Cardiac fibroblast (primary cell): ENCODE data around the gene BYSL.
A peak's percentile ranks its signal among the peaks of the same experiment; 100 is the strongest.

ENCODE experiments used
- DNase-seq, 2 donors: peaks; one replicate each; pipeline versions ENCODE4 v3.0.0 to v3.0.0-alpha.2; 2010; ENCODE audit warnings: low read depth in 2 of 2
- H3K4me3 ChIP-seq, 2 donors: replicated peaks in 1 of 2; 1 replicate in 1 of 2; 2 replicates in 1 of 2; pipeline ENCODE4 v1.5.1; 2011; ENCODE audit warnings: low read depth in 2 of 2, low read length in 2 of 2, mild to moderate bottlenecking in 2 of 2, moderate library complexity in 1 of 2
- CTCF ChIP-seq: IDR thresholded peaks from one replicate; pipeline ENCODE4 v1.5.1; 2011; ENCODE audit warnings: low read depth, mild to moderate bottlenecking, low read length, inconsistent platforms

BYSL gene

GRCh38 chr6:41914343-41914742, 7.0 kb upstream of the BYSL start:
- TF ChIP-seq CTCF = no peak
- no peak for DNase-seq
- H3K4me3 ChIP-seq = no peak overlapping the region

GRCh38 chr6:41914869-41915530, 6.3 kb upstream of the BYSL start:
- TF ChIP-seq CTCF = no peak
- H3K4me3 ChIP-seq = no peak overlapping the region
- no peak for DNase-seq

- no peak overlapping the region for H3K4me3 ChIP-seq
- no peak for TF ChIP-seq CTCF
- DNase-seq = peak; percentile 90 to 98
These were observed 3.8 kb upstream of the BYSL start for GRCh38 chr6:41917528-41917927.

GRCh38 chr6:41921712-41921998, 356 bp downstream of the BYSL start:
- no peak for DNase-seq
- H3K4me3 ChIP-seq = peak overlapping the region; percentile 93 to 94
- no peak for TF ChIP-seq CTCF

GRCh38 chr6:41922154-41922553, 855 bp downstream of the BYSL start:
- TF ChIP-seq CTCF = no peak
- DNase-seq = no peak
- peak overlapping the region; percentile 93 to 94 for H3K4me3 ChIP-seq

GRCh38 chr6:41927253-41927652, 6.0 kb downstream of the BYSL start:
- DNase-seq = no peak
- TF ChIP-seq CTCF = no peak
- no peak overlapping the region for H3K4me3 ChIP-seq

GRCh38 chr6:41929924-41930323, 8.6 kb downstream of the BYSL start:
- H3K4me3 ChIP-seq = no peak overlapping the region
- no peak for DNase-seq
- no peak for TF ChIP-seq CTCF
